GM21529 (cell line): Measurements from ENCODE around the gene ZFR2.

Source experiments
- ATAC-seq: cut with Tn5 transposase; IDR thresholded peaks from one replicate; pipeline ENCODE4 v1.9.1; 2021; ENCODE audit not compliant: unreplicated experiment

Gene ZFR2

GRCh38 chr19:3837922-3838321, 30.9 kb downstream of the ZFR2 start:
- ATAC-seq: no peak

GRCh38 chr19:3837332-3837731, 31.5 kb downstream of the ZFR2 start:
- no peak for ATAC-seq

- no peak for ATAC-seq
These were observed 32.0 kb downstream of the ZFR2 start for GRCh38 chr19:3836887-3837286.

GRCh38 chr19:3835055-3835435, 33.8 kb downstream of the ZFR2 start:
- no peak for ATAC-seq

- ATAC-seq: no peak
These were observed 34.3 kb downstream of the ZFR2 start for GRCh38 chr19:3834349-3835054.

GRCh38 chr19:3833578-3834348, 35.1 kb downstream of the ZFR2 start:
- no peak for ATAC-seq

GRCh38 chr19:3832001-3832400, 36.8 kb downstream of the ZFR2 start:
- no peak for ATAC-seq

- no peak for ATAC-seq
These were observed 37.2 kb downstream of the ZFR2 start for GRCh38 chr19:3831601-3832000.

GRCh38 chr19:3830621-3831589, 37.9 kb downstream of the ZFR2 start:
- ATAC-seq: no peak

- no peak for ATAC-seq
These were observed 41.5 kb downstream of the ZFR2 start for GRCh38 chr19:3827306-3827705.

- no peak for ATAC-seq
These were observed 42.7 kb downstream of the ZFR2 start for GRCh38 chr19:3826163-3826562.

- ATAC-seq: no peak
These were observed 43.4 kb downstream of the ZFR2 start for GRCh38 chr19:3825286-3825956.

- no peak for ATAC-seq
These were observed 45.5 kb downstream of the ZFR2 start for GRCh38 chr19:3823350-3823713.

- no peak for ATAC-seq
These were observed 46.0 kb downstream of the ZFR2 start for GRCh38 chr19:3822683-3823349.

- no peak for ATAC-seq
These were observed 46.9 kb downstream of the ZFR2 start for GRCh38 chr19:3821857-3822364.

GRCh38 chr19:3821156-3821555, 47.7 kb downstream of the ZFR2 start:
- no peak for ATAC-seq

GRCh38 chr19:3819989-3820388, 48.8 kb downstream of the ZFR2 start:
- no peak for ATAC-seq

- ATAC-seq: no peak
These were observed 49.9 kb downstream of the ZFR2 start for GRCh38 chr19:3818918-3819317.

GRCh38 chr19:3818466-3818865, 50.4 kb downstream of the ZFR2 start:
- no peak for ATAC-seq

- no peak for ATAC-seq
These were observed 51.1 kb downstream of the ZFR2 start for GRCh38 chr19:3817761-3818160.
